SK-N-SH (cell line): ENCODE measurements around the gene ANAPC5.

Experiments
- NFIC ChIP-seq: IDR thresholded peaks from 2 replicates; pipeline ENCODE4 v1.4.0; 2012; ENCODE audit warnings: borderline replicate concordance
- NRF1 ChIP-seq: IDR thresholded peaks from 2 replicates; pipeline ENCODE4 v1.6.1; 2012; ENCODE audit warnings: low read depth, mild to moderate bottlenecking, low read length
- RAD21 ChIP-seq: IDR thresholded peaks from 2 replicates; pipeline ENCODE4 v1.6.1; 2012; ENCODE audit warnings: mild to moderate bottlenecking, low read length
- RFX5 ChIP-seq: IDR thresholded peaks from 2 replicates; pipeline ENCODE4 v1.6.1; 2012; ENCODE audit warnings: mild to moderate bottlenecking, improper control_type of control experiment, low read length
- SIN3A ChIP-seq: IDR thresholded peaks from 2 replicates; pipeline ENCODE4 v1.6.1; 2012; ENCODE audit warnings: low read depth, mild to moderate bottlenecking, low read length, moderate library complexity, borderline replicate concordance
- TF ChIP-seq, protein P1 (sequence below): fragments of 200-600 bp; sonication (generic); IDR thresholded peaks from 2 replicates; pipeline ENCODE4 v1.6.1; 2017; ENCODE audit warnings: antibody characterized with exemption, mild to moderate bottlenecking, moderate library complexity

DNA sequence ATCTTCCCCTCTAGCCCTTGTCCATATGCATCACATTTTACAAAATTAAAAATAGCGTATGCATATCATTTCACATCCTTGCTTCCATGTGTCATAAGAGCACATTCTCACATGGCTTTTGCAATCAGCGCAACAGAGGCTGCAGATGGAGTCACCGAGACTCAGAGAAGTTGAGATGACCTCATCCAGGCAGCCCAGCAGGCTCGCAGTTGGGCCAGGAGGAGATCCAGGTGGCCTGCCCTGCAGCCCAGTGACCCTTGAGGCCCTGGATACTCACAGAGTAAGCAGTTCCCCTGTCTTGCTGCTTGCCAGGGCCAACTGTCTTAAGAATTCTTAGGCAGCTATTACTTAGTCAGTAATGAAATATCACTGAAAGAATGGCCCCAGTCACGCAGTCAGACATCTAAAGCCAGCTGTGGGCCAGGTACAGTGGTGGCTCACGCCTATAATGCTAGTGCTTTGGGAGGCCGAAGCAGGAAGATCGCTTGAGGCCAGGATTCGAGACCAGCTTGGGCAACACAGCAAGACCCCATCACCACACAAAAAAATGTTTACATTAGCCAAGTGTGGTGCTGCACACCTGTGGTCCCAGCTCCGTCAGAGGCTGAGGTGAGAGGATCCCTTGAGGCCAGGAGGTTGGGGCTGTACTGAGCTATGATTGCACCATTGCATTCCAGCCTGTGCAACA lies 64.8 kb downstream of the ANAPC5 start:
- no peak for TF ChIP-seq NFIC
- TF ChIP-seq RAD21 = no peak
- TF ChIP-seq NRF1 = no peak
- TF ChIP-seq, protein P1, sequence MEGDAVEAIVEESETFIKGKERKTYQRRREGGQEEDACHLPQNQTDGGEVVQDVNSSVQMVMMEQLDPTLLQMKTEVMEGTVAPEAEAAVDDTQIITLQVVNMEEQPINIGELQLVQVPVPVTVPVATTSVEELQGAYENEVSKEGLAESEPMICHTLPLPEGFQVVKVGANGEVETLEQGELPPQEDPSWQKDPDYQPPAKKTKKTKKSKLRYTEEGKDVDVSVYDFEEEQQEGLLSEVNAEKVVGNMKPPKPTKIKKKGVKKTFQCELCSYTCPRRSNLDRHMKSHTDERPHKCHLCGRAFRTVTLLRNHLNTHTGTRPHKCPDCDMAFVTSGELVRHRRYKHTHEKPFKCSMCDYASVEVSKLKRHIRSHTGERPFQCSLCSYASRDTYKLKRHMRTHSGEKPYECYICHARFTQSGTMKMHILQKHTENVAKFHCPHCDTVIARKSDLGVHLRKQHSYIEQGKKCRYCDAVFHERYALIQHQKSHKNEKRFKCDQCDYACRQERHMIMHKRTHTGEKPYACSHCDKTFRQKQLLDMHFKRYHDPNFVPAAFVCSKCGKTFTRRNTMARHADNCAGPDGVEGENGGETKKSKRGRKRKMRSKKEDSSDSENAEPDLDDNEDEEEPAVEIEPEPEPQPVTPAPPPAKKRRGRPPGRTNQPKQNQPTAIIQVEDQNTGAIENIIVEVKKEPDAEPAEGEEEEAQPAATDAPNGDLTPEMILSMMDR = no peak
- TF ChIP-seq RFX5 = no peak
- no peak for TF ChIP-seq SIN3A
